AG04450 (cell line): ENCODE data around the gene PRPF38A. TPM values are rescaled to one million over a fixed set of nuclear protein-coding genes. Genes with fewer than 3 reads are reported as not detected.

Source experiments
- CTCF ChIA-PET: fragments of 300-600, 350-600 bp; formaldehyde crosslinking; extraction: SDS; loops from one replicate; lab custom pipeline; 2022; ENCODE audit warnings: antibody characterized with exemption, inconsistent platforms; lab: Charles Lee
- POLR2A ChIA-PET: fragments of 350-600 bp; formaldehyde crosslinking; extraction: SDS; loops from one replicate; lab custom pipeline; 2021; ENCODE audit warnings: antibody characterized with exemption, inconsistent platforms; lab: Yijun Ruan, JAX
- DNase-seq: peaks from one replicate; pipeline ENCODE4 v3.0.0-alpha.2; 2011; ENCODE audit warnings: low read depth, low spot score
- H3K27ac ChIP-seq: one replicate; pipeline ENCODE4 v1.5.1; 2012; ENCODE audit warnings: low read depth, low read length, control low read depth
- H3K27me3 ChIP-seq: one replicate; pipeline ENCODE4 v1.6.0; 2012; ENCODE audit warnings: low read length; ENCODE audit not compliant: control insufficient read depth, insufficient read depth
- H3K4me3 ChIP-seq: 2 replicates; pipeline ENCODE4 v1.5.1; 2011; ENCODE audit warnings: mild to moderate bottlenecking, low read depth, low read length, control low read depth
- H3K9me3 ChIP-seq: 2 replicates; pipeline ENCODE4 v1.5.1; 2012; ENCODE audit warnings: low read length; ENCODE audit not compliant: control insufficient read depth, insufficient read depth
- CTCF ChIP-seq: IDR thresholded peaks from 2 replicates; pipeline ENCODE4 v1.5.1; 2011; ENCODE audit warnings: low read depth, low read length, control low read depth, inconsistent platforms
- polyA plus RNA-seq: library from polyadenylated mRNA; depleted of rRNA; stranded (reverse); fragments of >200 nt; gene quantifications from 2 replicates; pipeline ENCODE4 v1.2.3, GENCODE V29; 2011

Gene PRPF38A
- polyA plus RNA-seq, 1 experiment: 26.7 TPM

DNA sequence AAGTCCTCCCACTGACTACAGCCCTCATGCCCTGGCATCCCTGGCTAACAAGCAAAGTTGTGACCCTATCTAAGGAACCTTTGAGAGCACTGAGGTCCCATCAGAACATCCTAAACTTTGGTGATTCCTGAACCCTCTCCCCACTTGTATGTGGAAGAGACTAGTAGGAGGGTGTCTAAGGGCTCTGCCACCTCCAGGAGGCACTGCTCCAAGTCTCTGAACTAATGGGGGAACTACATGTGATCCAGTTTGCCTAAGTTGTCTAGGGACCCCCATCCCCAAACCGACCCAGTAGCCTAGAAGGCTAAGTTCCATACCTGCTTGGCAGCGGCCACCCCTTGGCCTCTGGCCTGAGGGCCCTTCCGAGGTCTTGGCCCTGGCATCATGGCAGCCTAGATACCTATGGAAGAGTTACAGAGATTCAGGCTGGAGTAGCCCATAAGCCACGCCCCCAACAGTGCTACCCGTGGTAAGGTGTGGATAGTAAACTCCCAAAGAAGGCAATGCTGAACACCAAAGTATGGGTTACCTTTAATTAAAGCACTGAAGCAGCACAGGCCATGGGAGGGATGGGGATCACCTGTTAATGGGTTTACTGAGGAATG, 40.1 kb upstream of the PRPF38A start:
- ChIA-PET POLR2A (interaction anchor here (0.7 kb wide), 1 partner anchor 467 kb away, joined by 3 read pairs; no protein-coding TSS in a partner anchor), CTCF (interaction anchor here (0.6 to 0.7 kb wide), 2 partner anchors 68 to 292 kb away, joined by 4 to 12 read pairs; no protein-coding TSS in a partner anchor)
- H3K27ac ChIP-seq: peak overlapping the region; percentile 80

GRCh38 chr1:52365071-52365745, 39.2 kb upstream of the PRPF38A start:
- CTCF ChIA-PET: no interaction called here
- TF ChIP-seq CTCF: no peak
- POLR2A ChIA-PET: interaction anchor here (0.6 to 0.7 kb wide), 3 partner anchors 14 to 1471 kb away, joined by 3 to 6 read pairs (median 3); no protein-coding TSS in a partner anchor
- Histone ChIP-seq H3K27ac (peak overlapping the region; percentile 80), H3K9me3 (no peaks in the 10 kb centered on the region; the same call in 1 of the 2 replicates), H3K27me3 (no peaks in the 10 kb centered on the region), H3K4me3 (peak overlapping the region; percentile 90)
- no peak for DNase-seq

More for the DNA sequence above, 40.1 kb upstream of the PRPF38A start:
- DNase-seq: no peak
- Histone ChIP-seq H3K27me3 (no peaks in the 10 kb centered on the region), H3K9me3 (no peaks in the 10 kb centered on the region; the same call in 1 of the 2 replicates), H3K4me3 (peak overlapping the region; percentile 90)
- no peak for TF ChIP-seq CTCF

- TF ChIP-seq CTCF: peak; percentile 11; the same call in 1 of the 2 replicates
- Histone ChIP-seq H3K27ac (peak within 1 kb of the TSS; percentile 80), H3K4me3 (peak within 1 kb of the TSS; percentile 90), H3K27me3 (no peaks in the 10 kb centered on the region), H3K9me3 (no peaks in the 10 kb centered on the region; the same call in 1 of the 2 replicates)
- peak; percentile 84 for DNase-seq
- CTCF ChIA-PET: interaction anchor here (1.4 kb wide), 1 partner anchor 320 kb away, joined by 6 read pairs; no protein-coding TSS in a partner anchor
- POLR2A ChIA-PET: interaction anchor here (0.6 to 1.0 kb wide), 5 partner anchors 15 to 311 kb away, joined by 3 to 6 read pairs (median 3); partner anchors contain the start of genes ORC1 and PRPF38A
Observed at GRCh38 chr1:52365746-52366516, 38.5 kb upstream of the PRPF38A start, which contains the start of gene CC2D1B. Gene CC2D1B, minus strand, starts transcription at chr1:52366205. Its CDS starts 1,585 bp downstream, at chr1:52364620.

DNA sequence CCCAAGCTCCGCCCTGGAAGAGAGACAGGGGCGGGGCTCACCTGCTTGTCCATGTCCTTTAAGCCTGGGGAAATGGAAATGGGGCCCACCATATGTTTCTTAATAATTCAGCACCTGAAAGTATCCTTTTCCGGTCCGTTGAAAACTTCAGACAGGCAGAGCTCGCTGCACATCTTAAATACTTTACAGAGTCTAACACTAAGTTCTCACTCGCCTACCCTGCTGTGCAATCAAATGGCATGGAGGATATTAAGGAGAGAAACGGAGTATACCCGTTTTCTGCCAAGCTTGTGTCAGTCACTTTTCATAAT, 37.9 kb upstream of the PRPF38A start:
- no peaks in the 10 kb centered on the region; the same call in 1 of the 2 replicates for H3K9me3 ChIP-seq
- ChIA-PET CTCF (interaction anchor here (1.4 kb wide), 1 partner anchor 320 kb away, joined by 6 read pairs; no protein-coding TSS in a partner anchor), POLR2A (interaction anchor here (0.6 to 1.0 kb wide), 4 partner anchors 23 to 311 kb away, joined by 3 to 6 read pairs (median 3); partner anchors contain the start of genes ORC1 and PRPF38A)
- peak overlapping the region; percentile 90 for H3K4me3 ChIP-seq
- no peak overlapping the region for H3K27ac ChIP-seq
- no peak for DNase-seq
- TF ChIP-seq CTCF: no peak
- H3K27me3 ChIP-seq: no peaks in the 10 kb centered on the region
